Activated gamma-delta T cell treated with anti-CD3 and anti-CD28 coated beads, Interleukin-2, amount 50 U/mL, for 16 hours (primary cell): ENCODE results near the gene ANXA11.
"Not testable (repeated sequence)": the region's sequence is repeated elsewhere in the genome, so short reads cannot be mapped to it uniquely, and the experiment has no call there.

Experiments used
- DNase-seq: peaks from one replicate; pipeline ENCODE4 v3.0.0-alpha.2; 2020; ENCODE audit warnings: low read depth

ANXA11 gene

DNA sequence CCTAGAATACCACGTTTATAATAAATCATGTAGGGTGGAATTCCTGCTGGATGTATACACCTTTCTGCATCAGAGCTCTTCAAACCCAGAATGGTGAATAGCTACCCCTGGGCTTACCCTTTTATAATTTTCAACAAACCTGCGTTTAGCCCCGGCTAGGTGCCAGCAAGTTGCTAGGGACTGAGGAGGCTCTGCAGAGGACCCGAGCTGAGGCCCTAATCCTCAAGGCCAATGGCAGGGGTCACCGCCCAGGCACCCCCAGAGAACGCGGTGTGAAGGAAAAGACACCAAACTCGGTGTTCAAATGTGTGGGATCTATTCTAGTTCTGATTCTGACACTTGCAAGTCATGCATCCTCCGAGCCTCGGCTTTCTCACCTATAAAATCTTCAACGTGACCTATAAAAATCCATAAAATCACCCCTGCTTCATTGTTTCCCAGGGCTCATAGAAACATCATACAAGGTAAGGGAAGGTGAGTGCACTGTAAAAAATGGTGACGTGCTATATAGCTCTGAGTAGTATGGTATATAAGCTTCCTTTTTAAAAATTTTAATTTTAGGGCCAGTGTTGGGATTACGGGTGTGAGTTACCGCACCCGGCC is 2.5 kb upstream of the ANXA11 start:
- DNase-seq: no peak

DNA sequence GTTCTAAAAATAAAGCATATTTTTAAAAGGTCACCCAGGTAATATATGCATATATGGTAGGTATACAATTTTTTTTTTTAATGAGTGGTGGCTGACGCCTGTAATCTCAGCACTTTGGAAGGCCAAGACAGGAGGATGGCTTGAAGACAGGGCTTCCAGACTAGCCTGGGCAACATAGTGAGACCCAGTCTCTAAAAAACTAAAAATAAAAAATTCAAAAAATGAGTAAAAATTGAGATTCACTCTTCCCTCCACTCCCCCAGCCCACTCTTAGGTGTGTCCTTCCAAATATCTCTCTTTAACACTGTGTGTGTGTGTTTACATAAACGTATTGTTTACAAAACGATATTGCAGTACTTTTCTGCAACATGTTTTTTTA is 929 bp upstream of the ANXA11 start:
- DNase-seq: no peak

DNA sequence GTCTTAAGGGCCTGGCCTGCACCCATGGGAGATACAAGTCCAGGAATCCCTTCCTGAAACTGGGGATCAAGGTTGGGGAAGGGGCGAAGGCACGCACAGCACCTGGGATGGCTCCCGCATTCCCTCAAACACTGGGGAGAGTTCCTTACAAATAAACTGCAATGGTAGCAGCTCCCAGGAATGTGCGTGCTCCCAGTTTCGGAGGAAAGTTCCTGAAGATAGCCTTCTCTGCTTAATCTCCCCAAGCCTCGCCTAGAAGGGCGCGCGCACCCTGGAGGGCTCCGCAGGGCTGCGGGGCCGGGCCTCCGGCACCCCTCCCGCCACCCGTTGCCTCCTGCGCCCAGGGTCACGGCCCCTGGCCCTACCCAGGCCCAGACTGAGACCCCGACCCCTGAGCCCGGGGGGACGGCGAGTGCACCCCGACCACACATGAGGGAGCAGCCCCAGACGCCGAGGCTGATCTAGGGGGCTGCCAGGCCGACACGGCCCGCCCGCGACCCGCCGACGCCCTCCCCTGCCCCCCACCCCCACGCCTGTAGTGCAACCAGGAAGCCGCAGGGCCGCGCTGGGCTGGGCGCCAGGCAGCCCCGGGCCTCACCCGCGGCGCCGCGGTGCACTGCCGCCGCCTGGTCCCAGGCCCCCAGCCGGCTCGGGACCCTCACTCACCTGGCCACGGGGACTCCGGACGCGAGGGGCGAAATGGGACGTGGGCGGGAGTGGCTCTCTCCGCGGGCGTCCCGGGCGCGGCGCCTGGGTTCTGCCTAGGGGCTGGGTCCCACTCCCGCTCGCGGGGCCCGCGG is 460 bp downstream of the ANXA11 start:
- DNase-seq: peak; percentile 23

DNA sequence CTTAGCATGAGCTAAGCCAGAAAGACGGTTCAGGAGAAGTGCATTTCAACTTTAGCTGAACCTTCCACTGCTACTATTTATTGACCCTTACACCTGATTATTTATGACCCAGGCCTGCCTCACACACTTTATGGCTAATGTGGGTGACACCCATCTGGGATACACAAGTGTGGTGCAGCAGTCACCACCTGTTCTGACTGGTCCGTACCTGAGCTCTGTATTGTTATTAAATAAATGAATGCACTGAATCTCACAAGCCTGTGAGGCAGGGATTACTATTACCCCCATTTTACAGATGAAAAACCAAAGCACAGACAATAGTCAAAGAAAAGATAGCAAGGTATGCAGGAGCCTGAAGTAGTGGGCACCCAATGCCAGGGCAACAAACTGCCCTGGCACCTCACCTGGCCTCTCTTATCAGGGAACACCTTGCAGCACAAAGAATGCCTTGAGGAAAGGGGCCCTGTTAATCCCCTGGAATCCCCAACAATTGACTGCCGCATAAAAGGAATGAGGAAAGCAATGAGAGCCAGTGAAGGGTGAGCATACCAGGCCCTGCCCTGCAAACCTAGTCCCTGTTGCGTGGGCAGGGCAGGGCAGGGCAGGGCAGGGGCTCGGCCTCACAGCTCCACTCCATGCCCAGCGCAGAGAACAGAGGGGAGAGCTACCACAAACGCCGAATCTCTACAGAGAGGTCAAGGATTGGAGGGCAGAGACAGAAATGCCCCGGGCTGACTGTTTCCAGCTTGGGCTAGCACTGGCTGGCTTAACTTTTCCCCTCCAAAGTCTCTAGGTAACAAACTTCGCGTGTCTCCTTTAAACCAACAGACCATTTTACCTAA is 1.3 kb downstream of the ANXA11 start:
- DNase-seq: no peak

DNA sequence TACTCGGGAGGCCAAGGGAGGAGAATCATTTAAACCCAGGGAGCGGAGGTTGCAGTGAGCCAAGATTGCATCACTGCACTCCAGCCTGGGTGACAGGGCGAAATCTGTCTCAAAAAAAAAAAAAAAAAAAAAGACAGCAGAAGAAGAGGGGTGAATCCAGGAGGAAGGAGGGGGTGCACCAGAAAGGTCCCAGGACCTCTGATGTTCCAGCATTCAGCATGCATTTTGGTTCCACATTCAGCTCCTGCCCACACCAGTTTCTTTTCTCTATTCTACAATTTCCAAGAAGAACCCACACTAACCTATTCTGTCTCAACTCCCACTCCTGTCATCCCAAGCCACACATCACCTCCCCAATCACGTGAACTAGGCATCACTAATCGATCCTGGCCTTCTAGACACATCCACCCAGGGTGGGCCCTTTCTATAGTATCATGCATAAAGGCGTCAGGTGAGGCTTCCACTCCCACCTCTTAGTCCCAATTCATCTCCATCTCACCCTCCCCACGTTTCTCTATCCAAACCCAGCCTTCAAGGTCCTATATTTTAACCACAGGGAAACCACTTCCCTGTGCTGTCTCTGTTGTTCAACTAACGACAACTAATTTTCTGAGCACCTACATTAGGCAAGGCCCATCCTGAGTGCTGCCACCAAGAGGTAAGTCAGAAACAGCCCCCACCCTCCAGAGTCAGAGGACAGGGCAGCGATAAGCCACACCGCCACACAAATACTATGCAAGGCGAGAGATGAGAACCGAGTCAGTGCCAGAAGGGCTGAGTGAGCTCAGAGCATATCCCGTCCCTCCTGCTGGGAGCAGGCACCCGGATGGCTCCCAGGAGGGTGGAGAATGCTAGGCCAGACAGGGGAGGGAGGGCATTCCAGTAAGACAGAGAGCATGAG is 2.2 kb downstream of the ANXA11 start:
- DNase-seq: peak; percentile 52

DNA sequence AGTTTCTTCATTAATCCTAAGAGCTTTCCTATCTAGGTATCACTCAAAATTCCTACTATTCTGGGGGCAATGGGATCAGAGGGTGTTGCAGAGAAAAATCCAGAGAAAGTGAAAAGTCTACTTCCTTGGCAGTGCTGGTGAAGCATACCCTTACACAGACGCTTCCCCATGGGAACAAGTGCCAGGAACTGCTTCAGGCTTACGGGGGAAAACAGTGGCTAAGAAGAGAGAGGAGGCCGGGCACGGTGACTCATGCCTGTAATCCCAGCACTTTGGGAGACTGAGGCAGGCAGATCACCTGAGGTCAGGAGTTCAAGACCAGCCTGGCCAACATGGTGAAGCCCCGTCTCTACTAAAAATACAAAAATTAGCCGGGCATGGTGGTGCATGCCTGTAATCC is 2.8 kb downstream of the ANXA11 start:
- not testable (repeated sequence) for DNase-seq

DNA sequence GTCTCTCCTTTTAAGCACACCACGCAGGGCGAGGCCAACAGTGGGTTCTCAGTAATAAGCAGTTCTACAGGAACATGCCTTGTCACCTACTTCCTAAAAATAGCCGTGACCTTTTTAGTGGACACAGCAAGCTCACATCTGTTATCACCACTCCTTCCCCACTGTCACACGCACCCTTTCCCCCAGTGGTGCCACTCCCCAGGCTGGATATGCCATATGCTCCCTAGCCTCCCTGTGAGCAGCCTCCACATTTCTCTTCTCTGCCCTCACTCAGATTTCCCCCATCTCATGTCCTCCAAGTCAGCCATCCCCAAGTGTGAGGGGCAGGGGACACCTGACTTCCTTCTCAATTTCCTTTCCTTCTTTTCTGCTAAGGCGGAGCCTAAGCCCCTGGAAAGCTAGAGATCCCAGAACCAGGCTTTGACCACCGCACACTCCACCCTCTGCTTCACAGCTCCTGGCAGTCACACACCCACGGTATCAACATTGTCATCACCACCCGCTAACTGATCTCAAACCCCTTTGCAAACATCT is 3.7 kb downstream of the ANXA11 start:
- no peak for DNase-seq

DNA sequence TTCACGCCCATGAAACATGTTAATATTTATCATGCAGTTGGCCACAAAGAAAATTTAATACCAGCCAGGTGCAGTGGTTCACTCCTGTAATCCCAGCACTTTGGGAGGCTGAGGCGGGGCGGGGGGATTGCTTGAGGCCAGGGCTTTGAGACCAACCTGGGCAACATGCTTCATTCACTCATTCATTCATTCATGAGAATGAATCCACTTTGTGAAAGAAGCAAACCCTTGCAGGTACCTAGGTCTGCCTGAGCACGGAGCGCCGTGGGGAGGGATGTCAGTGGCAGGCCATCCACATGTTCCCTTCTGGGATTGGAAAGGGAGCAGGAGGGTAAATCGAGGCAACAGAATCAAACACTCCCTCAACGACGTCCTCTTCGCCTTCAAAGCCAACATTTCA is 4.7 kb downstream of the ANXA11 start:
- DNase-seq: no peak

DNA sequence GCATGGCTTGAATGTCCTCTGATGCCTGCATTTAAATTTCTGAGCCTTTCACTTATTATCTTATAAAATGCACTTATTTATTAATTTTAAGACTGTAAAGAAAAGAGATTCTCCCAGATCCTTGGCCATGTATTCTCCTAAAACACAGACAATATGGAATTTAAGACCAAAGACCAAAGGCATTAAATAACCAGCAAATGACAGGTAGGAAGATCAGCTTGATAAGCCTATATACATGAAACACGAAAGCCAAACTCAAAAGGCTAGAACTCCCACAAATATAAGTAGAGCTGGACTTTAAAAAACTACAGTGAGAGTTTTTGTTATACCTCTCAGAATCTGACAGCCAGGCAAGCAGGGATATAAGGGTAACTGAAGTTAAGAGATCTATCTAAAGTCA is 5.1 kb downstream of the ANXA11 start:
- no peak for DNase-seq

DNA sequence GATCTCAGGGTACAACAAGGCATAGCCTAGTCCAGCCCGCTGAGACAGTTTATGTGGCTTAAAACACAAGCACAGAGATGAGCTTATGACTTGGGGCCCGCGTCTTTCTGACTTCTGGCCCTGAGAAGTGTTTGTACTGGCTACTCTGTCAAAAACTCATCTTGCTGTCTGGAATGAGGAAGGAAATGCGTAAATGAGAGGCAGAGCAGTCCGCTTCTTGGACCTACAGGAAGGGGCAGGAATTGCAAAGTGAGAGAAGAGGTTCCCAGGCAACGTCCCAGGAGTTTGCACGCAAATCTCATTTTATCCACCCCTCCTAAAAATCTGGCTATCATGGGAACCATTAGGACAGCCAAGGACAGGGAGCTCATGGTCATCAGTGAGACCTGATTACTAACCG is 5.5 kb downstream of the ANXA11 start:
- no peak for DNase-seq

DNA sequence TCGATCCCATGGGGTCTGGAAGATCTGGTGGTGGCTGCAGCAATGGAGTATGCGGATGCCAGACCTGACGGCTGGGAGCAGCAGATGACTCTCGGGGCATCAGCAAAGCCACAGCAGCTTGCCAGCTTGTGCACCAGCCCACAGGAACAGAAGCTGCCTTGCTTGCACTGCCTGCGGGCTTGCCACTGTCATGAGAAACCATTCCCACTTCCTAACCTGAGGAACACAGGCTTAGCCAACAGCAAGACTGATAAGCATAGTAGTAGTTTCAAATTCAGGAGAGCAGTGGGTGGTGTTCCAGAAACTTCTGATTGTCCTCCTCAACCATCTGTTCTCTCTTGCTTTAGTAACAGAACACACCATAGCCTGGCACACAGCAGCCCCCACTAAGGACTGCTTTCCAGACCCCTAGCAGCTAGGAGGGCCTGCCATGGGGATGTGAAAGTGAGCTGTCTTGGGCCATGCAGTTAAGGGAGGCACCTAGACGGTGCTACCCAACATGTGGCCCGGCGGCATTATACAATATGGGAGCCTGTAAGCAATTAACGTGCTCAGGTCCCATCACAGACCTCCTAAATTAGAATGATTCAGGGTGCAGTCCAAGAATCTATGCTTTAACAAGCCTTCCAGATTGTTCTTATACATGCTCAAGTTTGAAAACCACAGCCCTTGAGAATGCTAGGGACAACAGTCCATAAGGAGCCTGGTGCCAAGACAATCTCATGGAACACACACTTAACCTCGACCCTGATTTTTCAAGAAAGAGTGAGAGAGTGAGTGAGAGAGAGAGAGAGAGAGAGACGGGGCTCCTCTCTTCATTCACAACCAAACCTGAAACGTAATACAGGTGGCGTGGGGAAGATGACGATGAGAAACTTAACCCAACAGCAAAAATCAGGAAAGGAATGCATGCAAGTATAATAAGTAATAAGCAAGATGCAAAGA is 7.1 kb downstream of the ANXA11 start:
- DNase-seq: no peak

DNA sequence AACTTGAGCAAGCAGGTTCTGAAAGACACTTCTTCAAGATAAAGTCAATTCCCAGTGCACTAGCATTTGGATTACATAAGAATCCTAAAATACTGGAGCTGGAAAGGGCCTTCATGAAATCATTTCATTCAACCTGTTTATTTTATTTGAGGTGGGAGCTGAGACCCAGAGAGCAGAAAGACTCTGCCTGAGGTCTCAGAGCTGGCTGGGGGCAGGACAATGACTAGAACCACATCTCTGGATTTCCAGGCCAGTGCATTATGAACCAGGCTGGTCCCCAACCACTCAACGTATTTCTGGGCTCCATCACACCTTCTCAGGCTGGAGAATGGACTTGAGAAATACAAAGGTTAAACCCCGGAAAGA is 8.4 kb downstream of the ANXA11 start:
- no peak for DNase-seq

DNA sequence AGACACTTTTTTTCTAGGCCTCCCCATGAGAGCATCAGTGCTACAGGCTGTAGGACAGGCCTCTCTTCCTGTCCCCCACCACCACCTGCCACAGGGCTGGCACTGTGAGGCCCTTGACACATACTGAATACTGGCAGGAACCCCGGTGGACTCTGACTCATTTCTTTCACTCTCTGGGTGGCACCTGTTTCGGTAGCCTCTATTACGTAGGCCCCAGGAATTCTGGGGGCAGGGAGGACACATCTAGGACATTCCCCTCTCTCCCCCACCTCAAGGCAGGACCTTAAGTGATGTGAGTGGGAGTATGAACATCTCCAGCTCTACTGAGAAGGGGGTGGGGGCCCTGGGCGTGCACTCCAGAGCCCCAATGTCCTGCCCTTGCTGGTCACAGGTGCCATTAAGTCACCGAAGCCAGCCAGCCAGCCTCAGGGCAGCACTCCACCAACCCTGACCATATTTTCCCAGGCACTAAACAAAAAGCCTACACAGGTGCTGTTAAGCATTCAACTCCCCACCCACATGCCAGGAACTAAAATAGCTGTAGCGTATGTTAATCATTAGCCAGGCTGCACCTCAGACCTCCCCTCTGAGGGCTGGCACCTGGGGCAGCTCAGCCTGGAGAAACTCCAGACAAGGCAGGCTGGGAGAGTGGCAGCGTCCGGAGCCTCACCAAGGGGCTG is 8.9 kb downstream of the ANXA11 start:
- DNase-seq: peak; percentile 57

DNA sequence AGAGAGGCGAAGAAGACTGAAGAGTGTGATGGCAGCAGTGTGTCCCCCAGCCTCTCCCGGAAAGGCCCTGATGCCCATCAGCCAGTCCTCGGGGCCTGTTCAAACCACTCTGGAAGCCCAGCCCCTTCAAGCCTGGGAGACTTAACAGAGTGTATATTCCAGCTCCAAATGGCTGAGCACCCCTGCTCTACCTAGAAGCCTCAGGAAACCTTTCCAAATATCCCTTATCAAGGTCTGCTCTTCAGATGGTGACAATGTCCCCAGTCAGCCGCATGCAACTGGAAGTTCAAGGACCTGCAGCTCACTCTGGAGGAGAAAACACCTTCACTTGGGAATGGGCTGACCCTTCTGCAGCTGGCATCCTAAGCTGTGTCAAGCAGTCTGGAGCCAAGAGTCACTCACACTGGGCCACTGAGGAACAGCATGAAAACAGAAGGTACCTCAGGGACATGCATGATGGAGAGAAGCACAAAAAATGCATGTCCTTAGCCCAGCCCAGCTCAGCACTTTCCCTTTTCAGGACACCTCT is 10.2 kb downstream of the ANXA11 start:
- no peak for DNase-seq

DNA sequence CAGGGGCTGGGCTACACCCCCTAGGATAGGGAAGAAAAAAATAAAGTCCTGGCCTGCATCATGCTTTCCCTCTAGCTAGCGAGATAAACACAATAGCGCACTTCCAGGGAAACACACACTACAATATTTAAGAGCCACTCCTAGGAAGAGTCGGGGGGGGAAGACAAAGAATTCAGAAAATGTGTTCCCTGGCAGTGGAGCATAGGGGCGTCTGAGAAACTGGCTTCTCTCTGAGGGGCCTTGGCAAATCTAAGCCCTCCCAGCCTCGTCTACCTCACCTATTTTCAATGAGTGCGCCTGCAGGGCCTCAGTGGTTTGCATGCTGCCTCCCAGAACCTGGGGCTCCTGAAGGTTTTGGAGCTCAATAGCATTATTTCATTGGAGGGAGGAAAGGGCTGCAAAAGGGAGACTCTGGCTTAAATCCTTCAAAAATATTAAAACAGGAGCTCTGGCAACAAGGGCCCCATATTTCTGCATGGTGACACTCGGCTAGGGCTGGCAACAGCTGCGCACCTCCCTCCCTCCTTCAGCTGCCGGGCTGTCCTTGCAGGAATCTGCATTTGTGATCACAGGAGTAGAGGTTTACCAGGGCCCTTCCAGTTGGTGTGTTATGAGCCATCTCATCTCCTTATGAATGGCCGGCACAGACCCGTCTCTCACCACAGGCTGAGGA is 10.8 kb downstream of the ANXA11 start:
- DNase-seq: no peak

DNA sequence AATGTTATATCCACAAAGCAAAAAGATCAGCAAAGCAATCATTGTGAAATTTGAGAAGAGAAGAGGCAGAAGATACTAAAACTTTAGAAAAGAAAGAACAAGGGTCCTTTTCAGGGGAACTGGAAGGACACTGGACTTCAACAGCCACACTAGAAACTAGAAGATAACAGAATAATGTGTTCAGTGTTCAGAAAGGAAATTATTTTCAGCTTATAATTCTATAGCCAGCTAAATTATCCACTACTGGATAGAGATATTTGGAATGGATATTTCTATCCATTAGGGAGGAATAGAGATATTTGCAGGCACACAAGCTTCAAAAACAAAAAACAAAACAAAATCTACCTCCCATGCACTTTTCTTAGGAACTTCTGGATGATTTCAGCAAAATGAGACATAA is 12.8 kb downstream of the ANXA11 start:
- no peak for DNase-seq

DNA sequence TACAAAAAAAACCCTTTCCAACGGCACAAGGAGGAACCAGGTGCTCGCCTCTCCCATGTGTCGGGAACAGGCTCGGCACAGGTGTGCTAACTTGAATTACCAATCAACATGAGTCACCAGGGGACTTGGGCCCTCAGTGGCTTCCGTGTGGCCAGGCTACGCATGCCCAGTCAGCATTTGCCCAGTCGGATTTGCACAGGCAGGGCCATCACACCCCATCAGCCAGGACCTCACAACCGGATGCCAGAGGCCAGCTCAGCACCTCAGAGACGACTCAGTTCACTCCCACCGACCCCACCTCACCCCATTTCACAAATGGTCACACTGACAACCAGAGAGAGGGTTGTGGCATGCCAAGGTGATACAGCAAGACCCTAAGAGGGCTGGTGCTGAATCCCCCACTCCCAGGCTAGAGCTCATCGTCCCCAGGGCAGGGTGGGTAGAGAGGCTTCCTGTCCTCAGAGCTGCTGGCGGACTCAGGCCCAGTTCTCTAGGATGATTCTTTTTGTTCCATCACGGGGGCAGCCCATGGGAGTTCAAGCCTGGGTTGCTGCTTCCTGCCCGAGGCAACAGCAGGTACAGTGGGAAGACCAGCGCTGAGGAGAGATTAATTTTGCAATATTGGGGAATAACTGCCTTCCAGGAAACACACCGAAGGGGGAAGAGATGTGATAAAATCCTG is 13.6 kb downstream of the ANXA11 start:
- DNase-seq: no peak

DNA sequence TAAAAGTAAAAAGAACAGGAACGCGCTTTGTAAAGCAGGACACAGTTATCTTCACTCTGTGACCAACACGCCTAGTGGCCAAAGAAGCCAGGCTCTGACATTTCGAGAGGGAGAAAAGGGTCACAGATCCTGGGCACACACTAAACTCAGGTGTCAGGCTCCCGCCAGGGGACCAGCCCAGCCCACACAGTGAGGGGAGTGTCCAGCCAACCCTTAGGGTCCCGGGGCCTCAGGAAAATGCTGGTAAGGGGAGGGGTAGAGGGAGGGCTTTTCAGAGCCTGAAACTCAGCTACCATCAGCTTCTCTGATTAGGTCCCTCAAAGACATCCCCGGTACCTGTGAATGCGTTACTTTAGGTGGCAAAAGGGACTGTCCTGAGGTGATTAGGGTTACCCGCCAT is 16.6 kb downstream of the ANXA11 start:
- no peak for DNase-seq
